Astrocyte (in vitro differentiated cells and primary cell): ENCODE measurements around the gene PLA2G6. TPM values are rescaled to one million over a fixed set of nuclear protein-coding genes. Genes with fewer than 3 reads are reported as not detected.

Experiments
- DNase-seq: peaks from one replicate; pipeline ENCODE4 v3.0.0-alpha.2; 2010; ENCODE audit warnings: low read depth
- FAIRE-seq: peaks from 2 replicates; lab custom pipeline; 2011; peaks lifted over from hg19 to GRCh38; lab: Jason Lieb, UNC
- H2AFZ ChIP-seq: 2 replicates; pipeline ENCODE4 v1.6.0; 2012; ENCODE audit warnings: low read depth, low read length, inconsistent platforms
- H3K27ac ChIP-seq: 2 replicates; pipeline ENCODE4 v1.5.1; 2011; ENCODE audit warnings: low read depth, low read length, inconsistent platforms
- H3K27me3 ChIP-seq: 2 replicates; pipeline ENCODE4 v1.6.0; 2011; ENCODE audit warnings: low read length, inconsistent platforms; ENCODE audit not compliant: insufficient read depth
- H3K36me3 ChIP-seq: 2 replicates; pipeline ENCODE4 v1.5.1; 2011; ENCODE audit warnings: low read length, inconsistent platforms; ENCODE audit not compliant: insufficient read depth
- H3K4me1 ChIP-seq: 2 replicates; pipeline ENCODE4 v1.5.1; 2011; ENCODE audit warnings: low read length, inconsistent platforms; ENCODE audit not compliant: insufficient read depth
- H3K4me2 ChIP-seq: 2 replicates; pipeline ENCODE4 v1.6.0; 2012; ENCODE audit warnings: low read length, inconsistent platforms
- H3K4me3 ChIP-seq: 2 replicates; pipeline ENCODE4 v1.5.1; 2011; ENCODE audit warnings: low read depth, mild to moderate bottlenecking, low read length, inconsistent platforms; ENCODE audit not compliant: insufficient read depth
- H3K79me2 ChIP-seq: 2 replicates; pipeline ENCODE4 v1.6.0; 2012; ENCODE audit warnings: mild to moderate bottlenecking, low read length, inconsistent platforms; ENCODE audit not compliant: insufficient read depth
- H3K9ac ChIP-seq: 2 replicates; pipeline ENCODE4 v1.6.0; 2012; ENCODE audit warnings: mild to moderate bottlenecking, low read length, inconsistent platforms
- H3K9me3 ChIP-seq: 2 replicates; pipeline ENCODE4 v1.5.1; 2012; ENCODE audit warnings: low read depth, mild to moderate bottlenecking, low read length, inconsistent platforms; ENCODE audit not compliant: insufficient read depth
- H4K20me1 ChIP-seq: 2 replicates; pipeline ENCODE4 v1.6.0; 2012; ENCODE audit warnings: low read length, inconsistent platforms; ENCODE audit not compliant: insufficient read depth
- H3K27ac Mint-ChIP-seq: one replicate; pipeline ENCODE4 v1.8.0; 2021; ENCODE audit warnings: mild to moderate bottlenecking, mixed read lengths; ENCODE audit not compliant: unreplicated experiment
- H3K27me3 Mint-ChIP-seq: one replicate; pipeline ENCODE4 v1.8.0; 2021; ENCODE audit warnings: low read depth, mixed read lengths; ENCODE audit not compliant: unreplicated experiment
- H3K36me3 Mint-ChIP-seq: one replicate; pipeline ENCODE4 v1.8.0; 2021; ENCODE audit warnings: low read depth, mixed read lengths; ENCODE audit not compliant: unreplicated experiment
- H3K4me1 Mint-ChIP-seq: one replicate; pipeline ENCODE4 v1.8.0; 2021; ENCODE audit warnings: low read depth, mixed read lengths; ENCODE audit not compliant: unreplicated experiment
- H3K4me3 Mint-ChIP-seq: one replicate; pipeline ENCODE4 v1.8.0; 2021; ENCODE audit warnings: mild to moderate bottlenecking, moderate library complexity, mixed read lengths; ENCODE audit not compliant: unreplicated experiment
- H3K9me3 Mint-ChIP-seq: one replicate; pipeline ENCODE4 v1.8.0; 2021; ENCODE audit warnings: mild to moderate bottlenecking, mixed read lengths; ENCODE audit not compliant: unreplicated experiment
- CTCF ChIP-seq: IDR thresholded peaks from 2 replicates; pipeline ENCODE4 v1.5.1; 2011; ENCODE audit warnings: low read depth, mild to moderate bottlenecking, inconsistent platforms, low read length, moderate library complexity; ENCODE audit not compliant: insufficient read depth
- EZH2 ChIP-seq: IDR thresholded peaks from 2 replicates; pipeline ENCODE4 v1.6.1; 2012; ENCODE audit warnings: mild to moderate bottlenecking, low read length, inconsistent platforms; ENCODE audit not compliant: insufficient read depth
- total RNA-seq: library from RNA; stranded (reverse); gene quantifications from 2 replicates; pipeline ENCODE4 v1.2.1, GENCODE V29; 2021

PLA2G6 gene
- total RNA-seq, 1 donor from 2014 or later = 10.0 TPM

GRCh38 chr22:38112381-38112780 lies 69.2 kb downstream of the PLA2G6 start:
- H3K9me3 Mint-ChIP-seq = no peaks in the 10 kb centered on the region
- no peaks in the 10 kb centered on the region for H3K9me3 ChIP-seq
- FAIRE-seq = no peak
- no peaks in the 10 kb centered on the region for H3K27me3 ChIP-seq
- DNase-seq = no peak
- no peak overlapping the region for H3K9ac ChIP-seq
- H3K36me3 Mint-ChIP-seq = peaks cover 3% of the 10 kb centered on the region
- TF ChIP-seq CTCF (no peak), EZH2 (no peak)
- no peaks in the 10 kb centered on the region for H3K4me1 Mint-ChIP-seq
- H3K4me3 ChIP-seq = no peak overlapping the region
- H3K27ac ChIP-seq = no peak overlapping the region
- H4K20me1 ChIP-seq = no peaks in the 10 kb centered on the region
- no peak overlapping the region for H3K27ac Mint-ChIP-seq
- H3K79me2 ChIP-seq = no peaks in the 10 kb centered on the region
- no peaks in the 10 kb centered on the region for H3K4me1 ChIP-seq
- H3K27me3 Mint-ChIP-seq = peaks cover 15% of the 10 kb centered on the region
- H3K4me2 ChIP-seq = no peak overlapping the region
- H3K4me3 Mint-ChIP-seq = no peak overlapping the region
- H3K36me3 ChIP-seq = no peaks in the 10 kb centered on the region
- H2AFZ ChIP-seq = no peak overlapping the region

- Mint-ChIP-seq H3K4me1 (no peaks in the 10 kb centered on the region), H3K9me3 (no peaks in the 10 kb centered on the region), H3K36me3 (peaks cover 3% of the 10 kb centered on the region), H3K4me3 (no peak overlapping the region), H3K27ac (no peak overlapping the region), H3K27me3 (peaks cover 15% of the 10 kb centered on the region)
- H3K27me3 ChIP-seq = no peaks in the 10 kb centered on the region
- no peak overlapping the region for H3K9ac ChIP-seq
- H3K79me2 ChIP-seq = no peaks in the 10 kb centered on the region
- no peaks in the 10 kb centered on the region for H3K9me3 ChIP-seq
- no peaks in the 10 kb centered on the region for H3K4me1 ChIP-seq
- H3K4me3 ChIP-seq = no peak overlapping the region
- FAIRE-seq (no peak), DNase-seq (no peak)
- no peak overlapping the region for H3K4me2 ChIP-seq
- no peak for TF ChIP-seq CTCF
- no peak for TF ChIP-seq EZH2
- H3K36me3 ChIP-seq = no peaks in the 10 kb centered on the region
- no peak overlapping the region for H2AFZ ChIP-seq
- no peaks in the 10 kb centered on the region for H4K20me1 ChIP-seq
- no peak overlapping the region for H3K27ac ChIP-seq
Measured at GRCh38 chr22:38111925-38112355, 69.7 kb downstream of the PLA2G6 start.

- no peaks in the 10 kb centered on the region for H3K27me3 ChIP-seq
- no peaks in the 10 kb centered on the region for H3K36me3 ChIP-seq
- no peaks in the 10 kb centered on the region for H3K4me1 ChIP-seq
- no peak overlapping the region for H3K4me3 ChIP-seq
- TF ChIP-seq EZH2 = no peak
- no peak for TF ChIP-seq CTCF
- DNase-seq (no peak), FAIRE-seq (no peak)
- no peaks in the 10 kb centered on the region for H3K9me3 ChIP-seq
- no peaks in the 10 kb centered on the region for H4K20me1 ChIP-seq
- H3K9ac ChIP-seq = no peak overlapping the region
- no peak overlapping the region for H3K4me3 Mint-ChIP-seq
- no peak overlapping the region for H3K27ac Mint-ChIP-seq
- peaks cover 3% of the 10 kb centered on the region for H3K36me3 Mint-ChIP-seq
- H3K27ac ChIP-seq = no peak overlapping the region
- H3K4me1 Mint-ChIP-seq = no peaks in the 10 kb centered on the region
- H3K79me2 ChIP-seq = no peaks in the 10 kb centered on the region
- H3K27me3 Mint-ChIP-seq = peaks cover 17% of the 10 kb centered on the region
- no peaks in the 10 kb centered on the region for H3K9me3 Mint-ChIP-seq
- H2AFZ ChIP-seq = no peak overlapping the region
- no peak overlapping the region for H3K4me2 ChIP-seq
Measured at GRCh38 chr22:38110863-38111852, 70.5 kb downstream of the PLA2G6 start.
